ENCODE measurements around the gene HFE. TPM values are rescaled to one million over a fixed set of nuclear protein-coding genes. Genes with fewer than 3 reads are reported as not detected.

HFE gene
- total and polyA plus RNA-seq, 2 of the 13 experiments (the other 11 are each of a cell fraction or from before 2014, with no cell fraction given): 3.7 to 6.3 TPM

DNA sequence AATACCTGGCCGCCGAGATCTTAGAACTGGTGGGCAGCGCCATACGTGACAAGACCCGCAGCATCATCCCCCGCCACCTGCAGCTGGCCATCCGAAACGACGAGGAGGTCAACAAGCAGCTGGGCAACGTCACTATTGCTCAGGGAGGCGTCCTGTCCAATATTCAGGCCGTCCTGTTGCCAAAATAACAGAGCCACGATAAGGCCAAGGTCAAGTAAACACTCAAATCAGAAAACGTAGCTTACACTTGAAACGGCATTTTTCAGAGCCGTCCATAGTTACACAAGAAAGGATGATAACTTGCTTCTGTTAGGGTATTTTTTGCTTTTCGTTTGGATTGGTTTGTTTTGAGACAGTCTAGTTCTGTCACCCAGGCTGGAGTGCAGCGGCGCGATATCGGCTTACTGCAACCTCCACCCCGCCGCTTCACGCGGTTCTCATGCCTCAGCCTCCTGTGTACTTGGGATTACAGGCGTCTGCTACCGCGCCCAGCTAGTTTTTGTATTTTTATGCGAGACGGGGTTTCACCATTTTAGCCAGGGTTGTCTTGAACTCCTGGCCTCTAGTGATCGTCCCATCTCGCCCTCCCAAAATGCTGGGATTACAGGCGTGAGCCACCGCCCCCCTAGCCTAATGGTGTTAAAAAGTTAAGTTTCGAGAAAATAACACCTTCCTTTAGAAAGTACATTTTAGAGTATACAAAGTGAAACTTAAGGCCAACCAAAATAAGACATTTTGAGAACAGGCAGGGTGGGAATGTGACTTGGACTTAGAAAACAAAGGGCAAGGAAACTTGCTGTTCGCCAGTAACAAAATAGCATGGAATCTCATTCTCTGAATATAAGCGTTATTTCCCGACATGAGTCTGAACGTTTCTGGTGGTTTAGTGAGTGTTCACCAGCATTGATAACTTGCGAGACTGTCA, 42.8 kb upstream of the HFE start (continued):
- TF ChIP-seq, protein P1, sequence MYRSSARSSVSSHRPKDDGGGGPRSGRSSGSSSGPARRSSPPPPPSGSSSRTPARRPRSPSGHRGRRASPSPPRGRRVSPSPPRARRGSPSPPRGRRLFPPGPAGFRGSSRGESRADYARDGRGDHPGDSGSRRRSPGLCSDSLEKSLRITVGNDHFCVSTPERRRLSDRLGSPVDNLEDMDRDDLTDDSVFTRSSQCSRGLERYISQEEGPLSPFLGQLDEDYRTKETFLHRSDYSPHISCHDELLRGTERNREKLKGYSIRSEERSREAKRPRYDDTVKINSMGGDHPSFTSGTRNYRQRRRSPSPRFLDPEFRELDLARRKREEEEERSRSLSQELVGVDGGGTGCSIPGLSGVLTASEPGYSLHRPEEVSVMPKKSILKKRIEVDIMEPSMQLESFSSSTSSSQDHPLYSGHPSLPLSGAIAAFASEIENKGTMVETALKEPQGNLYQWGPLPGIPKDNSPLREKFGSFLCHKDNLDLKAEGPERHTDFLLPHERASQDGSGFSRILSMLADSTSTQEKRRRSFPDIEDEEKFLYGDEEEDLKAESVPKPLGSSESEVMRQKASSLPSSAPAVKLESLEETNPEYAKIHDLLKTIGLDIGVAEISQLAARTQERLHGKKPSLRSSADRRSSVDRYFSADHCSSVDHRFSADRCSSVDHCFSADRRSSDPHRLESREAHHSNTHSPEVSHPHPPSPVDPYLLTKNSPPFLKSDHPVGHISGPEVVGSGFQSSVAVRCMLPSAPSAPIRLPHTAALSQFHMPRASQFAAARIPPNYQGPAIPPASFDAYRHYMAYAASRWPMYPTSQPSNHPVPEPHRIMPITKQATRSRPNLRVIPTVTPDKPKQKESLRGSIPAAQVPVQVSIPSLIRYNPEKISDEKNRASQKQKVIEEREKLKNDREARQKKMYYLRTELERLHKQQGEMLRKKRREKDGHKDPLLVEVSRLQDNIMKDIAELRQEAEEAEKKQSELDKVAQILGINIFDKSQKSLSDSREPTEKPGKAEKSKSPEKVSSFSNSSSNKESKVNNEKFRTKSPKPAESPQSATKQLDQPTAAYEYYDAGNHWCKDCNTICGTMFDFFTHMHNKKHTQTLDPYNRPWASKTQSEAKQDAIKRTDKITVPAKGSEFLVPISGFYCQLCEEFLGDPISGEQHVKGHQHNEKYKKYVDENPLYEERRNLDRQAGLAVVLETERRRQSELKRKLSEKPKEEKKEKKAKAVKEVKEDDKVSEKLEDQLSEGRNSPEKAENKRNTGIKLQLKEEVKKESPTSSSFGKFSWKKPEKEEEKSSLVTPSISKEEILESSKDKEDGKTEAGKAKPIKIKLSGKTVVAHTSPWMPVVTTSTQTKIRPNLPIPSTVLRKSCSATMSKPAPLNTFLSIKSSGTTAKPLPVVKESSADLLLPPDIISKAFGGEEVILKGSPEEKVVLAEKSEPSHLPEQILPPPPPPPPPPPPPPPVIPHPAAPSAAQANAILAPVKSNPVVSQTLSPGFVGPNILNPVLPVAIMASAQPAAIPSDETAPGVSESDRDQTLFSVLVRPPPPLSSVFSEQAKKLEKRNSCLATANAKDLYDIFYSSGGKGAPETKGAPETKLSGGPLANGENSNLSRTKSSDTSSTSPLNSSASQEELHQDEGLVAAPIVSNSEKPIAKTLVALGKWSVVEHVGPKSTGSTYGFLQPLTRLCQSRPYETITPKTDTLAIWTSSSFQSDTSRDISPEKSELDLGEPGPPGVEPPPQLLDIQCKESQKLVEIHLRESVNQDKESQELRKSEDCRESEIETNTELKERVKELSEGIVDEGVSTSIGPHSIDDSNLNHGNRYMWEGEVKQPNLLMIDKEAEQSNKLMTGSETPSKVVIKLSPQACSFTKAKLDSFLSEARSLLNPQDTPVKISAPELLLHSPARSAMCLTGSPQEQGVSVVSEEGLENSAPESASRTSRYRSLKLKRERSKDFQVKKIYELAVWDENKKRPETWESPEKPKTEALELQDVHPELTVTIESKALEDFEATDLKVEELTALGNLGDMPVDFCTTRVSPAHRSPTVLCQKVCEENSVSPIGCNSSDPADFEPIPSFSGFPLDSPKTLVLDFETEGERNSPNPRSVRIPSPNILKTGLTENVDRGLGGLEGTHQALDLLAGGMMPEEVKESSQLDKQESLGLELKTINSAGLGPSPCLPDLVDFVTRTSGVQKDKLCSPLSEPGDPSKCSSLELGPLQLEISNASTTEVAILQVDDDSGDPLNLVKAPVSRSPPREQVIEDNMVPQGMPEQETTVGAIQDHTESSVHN (CRISPR knock-in tag; IDR thresholded peaks at IDR 0.05): no peak
- TF ChIP-seq ZNF138 (CRISPR knock-in tag; IDR thresholded peaks at IDR 0.05; ENCODE audit: low read depth): 0 out of 2 replicates have a peak, but pooled peaks have one; percentile 36
- TF ChIP-seq, protein P2, sequence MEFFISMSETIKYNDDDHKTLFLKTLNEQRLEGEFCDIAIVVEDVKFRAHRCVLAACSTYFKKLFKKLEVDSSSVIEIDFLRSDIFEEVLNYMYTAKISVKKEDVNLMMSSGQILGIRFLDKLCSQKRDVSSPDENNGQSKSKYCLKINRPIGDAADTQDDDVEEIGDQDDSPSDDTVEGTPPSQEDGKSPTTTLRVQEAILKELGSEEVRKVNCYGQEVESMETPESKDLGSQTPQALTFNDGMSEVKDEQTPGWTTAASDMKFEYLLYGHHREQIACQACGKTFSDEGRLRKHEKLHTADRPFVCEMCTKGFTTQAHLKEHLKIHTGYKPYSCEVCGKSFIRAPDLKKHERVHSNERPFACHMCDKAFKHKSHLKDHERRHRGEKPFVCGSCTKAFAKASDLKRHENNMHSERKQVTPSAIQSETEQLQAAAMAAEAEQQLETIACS (CRISPR knock-in tag; IDR thresholded peaks at IDR 0.05): no peak
- 0 out of 2 replicates have a peak, but pooled peaks have one; percentile 22 for TF ChIP-seq HOXD1 (CRISPR knock-in tag; IDR thresholded peaks at IDR 0.05)
- TF ChIP-seq FOSL2 (CRISPR knock-in tag; IDR thresholded peaks at IDR 0.05): no peak; the same call in 1 of the 2 replicates
- no peak; the same call in 1 of the 2 replicates for TF ChIP-seq ZNF232 (CRISPR knock-in tag; IDR thresholded peaks at IDR 0.05; ENCODE audit: borderline replicate concordance)
- TF ChIP-seq ZNF205 (CRISPR knock-in tag; IDR thresholded peaks at IDR 0.05): no peak
- 0 out of 2 replicates have a peak, but pooled peaks have one; percentile 29 for TF ChIP-seq GABPB1 (CRISPR knock-in tag; IDR thresholded peaks at IDR 0.05)
- TF ChIP-seq, protein P3, sequence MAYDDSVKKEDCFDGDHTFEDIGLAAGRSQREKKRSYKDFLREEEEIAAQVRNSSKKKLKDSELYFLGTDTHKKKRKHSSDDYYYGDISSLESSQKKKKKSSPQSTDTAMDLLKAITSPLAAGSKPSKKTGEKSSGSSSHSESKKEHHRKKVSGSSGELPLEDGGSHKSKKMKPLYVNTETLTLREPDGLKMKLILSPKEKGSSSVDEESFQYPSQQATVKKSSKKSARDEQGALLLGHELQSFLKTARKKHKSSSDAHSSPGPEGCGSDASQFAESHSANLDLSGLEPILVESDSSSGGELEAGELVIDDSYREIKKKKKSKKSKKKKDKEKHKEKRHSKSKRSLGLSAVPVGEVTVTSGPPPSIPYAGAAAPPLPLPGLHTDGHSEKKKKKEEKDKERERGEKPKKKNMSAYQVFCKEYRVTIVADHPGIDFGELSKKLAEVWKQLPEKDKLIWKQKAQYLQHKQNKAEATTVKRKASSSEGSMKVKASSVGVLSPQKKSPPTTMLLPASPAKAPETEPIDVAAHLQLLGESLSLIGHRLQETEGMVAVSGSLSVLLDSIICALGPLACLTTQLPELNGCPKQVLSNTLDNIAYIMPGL (CRISPR knock-in tag; IDR thresholded peaks at IDR 0.05; ENCODE audit: borderline replicate concordance in 1 of 2, low read depth in 1 of 2): peak; percentile 25 to 70; a peak in 3 of 4 replicates
- peak; percentile 84 for TF ChIP-seq BRD4 (CRISPR knock-in tag; IDR thresholded peaks at IDR 0.05)
- TF ChIP-seq, protein P4, sequence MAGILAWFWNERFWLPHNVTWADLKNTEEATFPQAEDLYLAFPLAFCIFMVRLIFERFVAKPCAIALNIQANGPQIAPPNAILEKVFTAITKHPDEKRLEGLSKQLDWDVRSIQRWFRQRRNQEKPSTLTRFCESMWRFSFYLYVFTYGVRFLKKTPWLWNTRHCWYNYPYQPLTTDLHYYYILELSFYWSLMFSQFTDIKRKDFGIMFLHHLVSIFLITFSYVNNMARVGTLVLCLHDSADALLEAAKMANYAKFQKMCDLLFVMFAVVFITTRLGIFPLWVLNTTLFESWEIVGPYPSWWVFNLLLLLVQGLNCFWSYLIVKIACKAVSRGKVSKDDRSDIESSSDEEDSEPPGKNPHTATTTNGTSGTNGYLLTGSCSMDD (CRISPR knock-in tag; IDR thresholded peaks at IDR 0.05): no peak
- TF ChIP-seq, protein P5, sequence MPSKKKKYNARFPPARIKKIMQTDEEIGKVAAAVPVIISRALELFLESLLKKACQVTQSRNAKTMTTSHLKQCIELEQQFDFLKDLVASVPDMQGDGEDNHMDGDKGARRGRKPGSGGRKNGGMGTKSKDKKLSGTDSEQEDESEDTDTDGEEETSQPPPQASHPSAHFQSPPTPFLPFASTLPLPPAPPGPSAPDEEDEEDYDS (CRISPR knock-in tag; IDR thresholded peaks at IDR 0.05): no peak
- no peak for TF ChIP-seq CC2D1A (CRISPR knock-in tag; IDR thresholded peaks at IDR 0.05)
- no peak for TF ChIP-seq AKAP8 (CRISPR knock-in tag; IDR thresholded peaks at IDR 0.05)
- no peak for TF ChIP-seq ZNF598 (CRISPR knock-in tag; IDR thresholded peaks at IDR 0.05; ENCODE audit: borderline replicate concordance)
